Ishikawa (cell line): ENCODE data around the gene LYG1.

Experiments
- CEBPB ChIP-seq: IDR thresholded peaks from 2 replicates; pipeline ENCODE4 v1.6.1; 2012
- CREB1 ChIP-seq: IDR thresholded peaks from 2 replicates; pipeline ENCODE4 v1.6.1; 2012; ENCODE audit warnings: low read depth
- EGR1 ChIP-seq: IDR thresholded peaks from 2 replicates; pipeline ENCODE4 v1.6.1; 2012
- EP300 ChIP-seq: IDR thresholded peaks from 2 replicates; pipeline ENCODE4 v1.6.1; 2012; ENCODE audit warnings: borderline replicate concordance
- FOXM1 ChIP-seq: IDR thresholded peaks from 2 replicates; pipeline ENCODE4 v1.6.1; 2012; ENCODE audit warnings: low read depth, borderline replicate concordance
- NFIC ChIP-seq: IDR thresholded peaks from 2 replicates; pipeline ENCODE4 v1.6.1; 2012
- RAD21 ChIP-seq: IDR thresholded peaks from 2 replicates; pipeline ENCODE4 v1.6.1; 2012; ENCODE audit warnings: low read depth
- TAF1 ChIP-seq: IDR thresholded peaks from 2 replicates; pipeline ENCODE4 v1.6.1; 2012; ENCODE audit warnings: low read depth, mild to moderate bottlenecking
- TCF12 ChIP-seq: IDR thresholded peaks from 2 replicates; pipeline ENCODE4 v1.6.1; 2012; ENCODE audit warnings: low read depth
- TEAD4 ChIP-seq: IDR thresholded peaks from 2 replicates; pipeline ENCODE4 v1.6.1; 2012
- YY1 ChIP-seq: IDR thresholded peaks from 2 replicates; pipeline ENCODE4 v1.6.1; 2012; ENCODE audit warnings: low read depth
- ZBTB7A ChIP-seq: IDR thresholded peaks from 2 replicates; pipeline ENCODE4 v1.6.1; 2012; ENCODE audit warnings: low read depth
- TF ChIP-seq, protein P1 (sequence below): IDR thresholded peaks from 2 replicates; pipeline ENCODE4 v1.6.1; 2012
- TF ChIP-seq, protein P2 (sequence below): IDR thresholded peaks from 2 replicates; pipeline ENCODE4 v1.6.1; 2012
- TF ChIP-seq, protein P3 (sequence below): IDR thresholded peaks from 2 replicates; pipeline ENCODE4 v1.6.1; 2012; ENCODE audit warnings: low read depth, mild to moderate bottlenecking

The LYG1 gene

DNA sequence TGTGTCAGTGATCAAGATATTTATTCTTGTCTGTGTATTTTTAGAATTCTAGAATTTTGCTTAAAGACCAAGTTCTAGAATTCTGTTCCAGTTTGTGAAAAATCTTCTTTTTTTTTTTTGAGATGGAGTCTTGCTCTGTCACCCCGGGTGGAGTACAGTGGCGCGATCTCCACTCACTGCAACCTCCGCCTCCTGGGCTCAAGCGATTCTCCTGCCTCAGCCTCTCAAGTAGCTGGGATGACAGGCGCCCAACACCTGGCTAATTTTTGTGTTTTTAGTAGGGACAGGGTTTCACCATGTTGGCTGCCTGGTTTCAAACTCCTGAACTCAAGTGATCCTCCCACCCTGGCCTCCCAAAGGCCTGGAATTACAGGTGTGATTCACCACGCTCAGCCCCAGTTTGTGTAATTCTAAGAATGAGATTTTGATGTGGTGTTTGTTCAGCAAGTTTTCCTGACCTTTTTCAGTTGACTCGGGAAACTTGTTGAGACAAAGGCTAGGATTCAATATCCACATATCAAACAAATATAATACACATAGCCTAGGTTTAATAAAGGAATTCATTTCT lies 39.8 kb upstream of the LYG1 start:
- TF ChIP-seq CREB1 = no peak
- TF ChIP-seq TEAD4 = no peak
- TF ChIP-seq, protein P1, sequence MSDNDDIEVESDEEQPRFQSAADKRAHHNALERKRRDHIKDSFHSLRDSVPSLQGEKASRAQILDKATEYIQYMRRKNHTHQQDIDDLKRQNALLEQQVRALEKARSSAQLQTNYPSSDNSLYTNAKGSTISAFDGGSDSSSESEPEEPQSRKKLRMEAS = no peak
- TF ChIP-seq, protein P2, sequence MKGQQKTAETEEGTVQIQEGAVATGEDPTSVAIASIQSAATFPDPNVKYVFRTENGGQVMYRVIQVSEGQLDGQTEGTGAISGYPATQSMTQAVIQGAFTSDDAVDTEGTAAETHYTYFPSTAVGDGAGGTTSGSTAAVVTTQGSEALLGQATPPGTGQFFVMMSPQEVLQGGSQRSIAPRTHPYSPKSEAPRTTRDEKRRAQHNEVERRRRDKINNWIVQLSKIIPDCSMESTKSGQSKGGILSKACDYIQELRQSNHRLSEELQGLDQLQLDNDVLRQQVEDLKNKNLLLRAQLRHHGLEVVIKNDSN = no peak
- TF ChIP-seq RAD21 = no peak
- no peak for TF ChIP-seq NFIC
- TF ChIP-seq EGR1 = no peak

DNA sequence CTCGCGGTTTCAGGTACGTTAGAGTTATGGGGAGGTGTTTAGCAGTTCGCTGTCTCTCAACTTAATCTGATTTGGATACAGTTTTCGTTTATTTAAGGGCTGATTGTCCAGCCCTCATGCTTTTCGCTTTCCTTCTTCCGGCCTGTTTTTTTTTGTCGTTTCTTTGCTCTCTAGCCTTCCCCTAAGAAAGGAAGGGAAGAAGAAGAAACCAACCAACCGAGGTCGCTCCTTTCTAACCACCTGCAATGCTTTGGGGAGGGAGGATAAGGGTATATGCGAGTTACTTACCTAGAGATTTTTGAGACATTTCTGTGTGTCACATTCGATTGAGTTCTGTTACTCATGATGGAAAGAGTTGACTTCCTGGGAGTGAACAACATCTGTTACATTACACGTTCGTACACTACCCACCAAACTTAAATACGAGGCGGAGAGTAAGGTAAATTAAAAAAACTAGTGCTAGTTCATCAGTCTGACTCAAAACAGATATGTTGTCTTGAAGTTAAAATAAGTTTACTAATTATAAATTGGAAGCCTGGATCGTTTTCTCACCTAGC lies 37.1 kb upstream of the LYG1 start:
- TF ChIP-seq, protein P3, sequence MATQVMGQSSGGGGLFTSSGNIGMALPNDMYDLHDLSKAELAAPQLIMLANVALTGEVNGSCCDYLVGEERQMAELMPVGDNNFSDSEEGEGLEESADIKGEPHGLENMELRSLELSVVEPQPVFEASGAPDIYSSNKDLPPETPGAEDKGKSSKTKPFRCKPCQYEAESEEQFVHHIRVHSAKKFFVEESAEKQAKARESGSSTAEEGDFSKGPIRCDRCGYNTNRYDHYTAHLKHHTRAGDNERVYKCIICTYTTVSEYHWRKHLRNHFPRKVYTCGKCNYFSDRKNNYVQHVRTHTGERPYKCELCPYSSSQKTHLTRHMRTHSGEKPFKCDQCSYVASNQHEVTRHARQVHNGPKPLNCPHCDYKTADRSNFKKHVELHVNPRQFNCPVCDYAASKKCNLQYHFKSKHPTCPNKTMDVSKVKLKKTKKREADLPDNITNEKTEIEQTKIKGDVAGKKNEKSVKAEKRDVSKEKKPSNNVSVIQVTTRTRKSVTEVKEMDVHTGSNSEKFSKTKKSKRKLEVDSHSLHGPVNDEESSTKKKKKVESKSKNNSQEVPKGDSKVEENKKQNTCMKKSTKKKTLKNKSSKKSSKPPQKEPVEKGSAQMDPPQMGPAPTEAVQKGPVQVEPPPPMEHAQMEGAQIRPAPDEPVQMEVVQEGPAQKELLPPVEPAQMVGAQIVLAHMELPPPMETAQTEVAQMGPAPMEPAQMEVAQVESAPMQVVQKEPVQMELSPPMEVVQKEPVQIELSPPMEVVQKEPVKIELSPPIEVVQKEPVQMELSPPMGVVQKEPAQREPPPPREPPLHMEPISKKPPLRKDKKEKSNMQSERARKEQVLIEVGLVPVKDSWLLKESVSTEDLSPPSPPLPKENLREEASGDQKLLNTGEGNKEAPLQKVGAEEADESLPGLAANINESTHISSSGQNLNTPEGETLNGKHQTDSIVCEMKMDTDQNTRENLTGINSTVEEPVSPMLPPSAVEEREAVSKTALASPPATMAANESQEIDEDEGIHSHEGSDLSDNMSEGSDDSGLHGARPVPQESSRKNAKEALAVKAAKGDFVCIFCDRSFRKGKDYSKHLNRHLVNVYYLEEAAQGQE = no peak
- TF ChIP-seq, protein P2 = no peak
- TF ChIP-seq TEAD4 (no peak), TCF12 (no peak), TAF1 (no peak), CREB1 (no peak), CEBPB (no peak), NFIC (no peak), FOXM1 (no peak)
- TF ChIP-seq, protein P1 = no peak

DNA sequence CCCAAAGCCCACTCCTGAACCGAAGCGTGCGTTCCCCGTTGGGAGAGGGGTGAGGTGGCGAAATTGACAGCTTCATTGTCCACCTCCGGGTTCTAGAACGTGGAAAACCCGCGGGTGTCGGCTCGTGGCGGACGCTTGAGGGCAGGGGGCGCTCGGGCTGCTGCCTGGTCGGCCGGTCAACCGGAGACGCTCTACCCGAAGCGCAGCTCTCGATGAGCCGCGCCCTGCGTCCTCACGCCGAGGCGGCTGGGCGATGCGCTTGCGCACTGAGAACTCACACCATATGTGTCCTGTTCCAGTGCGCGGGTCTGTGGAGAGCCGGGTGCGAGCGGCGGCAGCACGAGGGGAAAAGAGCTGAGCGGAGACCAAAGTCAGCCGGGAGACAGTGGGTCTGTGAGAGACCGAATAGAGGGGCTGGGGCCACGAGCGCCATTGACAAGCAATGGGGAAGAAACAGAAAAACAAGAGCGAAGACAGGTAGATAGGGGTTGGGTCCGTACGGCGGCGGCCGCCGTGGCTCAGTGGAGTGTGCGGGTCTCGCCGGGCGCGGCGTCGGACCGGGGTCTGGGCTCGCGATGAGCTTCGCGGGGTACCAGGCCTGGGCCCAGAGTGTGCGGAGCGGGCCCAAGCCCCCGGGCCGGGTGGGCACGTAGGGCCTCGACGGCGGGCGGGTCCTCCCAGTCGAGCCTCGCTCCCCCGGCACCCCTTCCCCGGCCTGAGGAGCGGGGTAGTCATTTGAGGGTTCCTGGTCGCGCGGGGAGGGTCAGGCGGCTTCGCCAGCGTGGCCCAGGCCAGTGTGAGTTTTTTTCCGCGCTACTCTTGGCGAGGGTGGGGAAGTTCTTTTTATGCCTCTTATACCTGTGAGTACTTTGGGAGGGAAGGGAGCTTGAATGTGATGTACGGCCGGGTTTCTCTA lies 36.4 kb upstream of the LYG1 start, which contains the start of gene EIF5B:
Gene EIF5B, plus strand, starts transcription at position 277 of the 916 bp plus-strand sequence. Its CDS starts 166 bp downstream, at position 443.
- TF ChIP-seq CEBPB (no peak; the same call in 1 of the 2 replicates), RAD21 (0 out of 2 replicates have a peak, but pooled peaks have one; percentile 21), TCF12 (peak; percentile 33; the same call in 1 of the 2 replicates), ZBTB7A (no peak), EGR1 (peak; percentile 27; the same call in 1 of the 2 replicates), FOXM1 (no peak), TEAD4 (0 out of 2 replicates have a peak, but pooled peaks have one; percentile 9), NFIC (0 out of 2 replicates have a peak, but pooled peaks have one; percentile 10), YY1 (peak; percentile 63; the same call in 1 of the 2 replicates), TAF1 (peak; percentile 91), EP300 (0 out of 2 replicates have a peak, but pooled peaks have one; percentile 15), CREB1 (no peak)
- TF ChIP-seq, protein P2 = peak; percentile 24; the same call in 1 of the 2 replicates
- TF ChIP-seq, protein P1 = no peak; the same call in none of the 2 replicates
- TF ChIP-seq, protein P3 = no peak

DNA sequence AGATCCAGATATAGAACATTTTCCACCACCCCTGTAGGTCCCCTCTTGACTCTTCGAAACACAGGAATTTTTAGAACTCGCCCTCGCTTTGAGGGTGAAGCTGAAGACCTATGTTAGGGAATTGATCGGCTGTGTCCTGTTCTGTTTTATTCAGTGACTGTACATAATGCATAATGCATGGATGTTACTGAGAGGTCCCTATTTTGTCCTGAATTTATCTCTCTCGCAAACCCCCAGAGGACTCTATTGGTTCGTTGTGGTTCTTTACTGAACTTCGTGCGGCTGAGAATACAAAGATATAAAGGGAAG lies 35.8 kb upstream of the LYG1 start:
- TF ChIP-seq, protein P1 = no peak
- TF ChIP-seq ZBTB7A = peak; percentile 43; the same call in 1 of the 2 replicates
